GM18858 (cell line): ENCODE data around the gene OGT.
"Not testable (repeated sequence)": the region's sequence is repeated elsewhere in the genome, so short reads cannot be mapped to it uniquely, and the experiment has no call there.

ENCODE experiments used
- ATAC-seq: cut with Tn5 transposase; IDR thresholded peaks from one replicate; pipeline ENCODE4 v1.9.1; 2021; ENCODE audit not compliant: unreplicated experiment

The OGT gene

DNA sequence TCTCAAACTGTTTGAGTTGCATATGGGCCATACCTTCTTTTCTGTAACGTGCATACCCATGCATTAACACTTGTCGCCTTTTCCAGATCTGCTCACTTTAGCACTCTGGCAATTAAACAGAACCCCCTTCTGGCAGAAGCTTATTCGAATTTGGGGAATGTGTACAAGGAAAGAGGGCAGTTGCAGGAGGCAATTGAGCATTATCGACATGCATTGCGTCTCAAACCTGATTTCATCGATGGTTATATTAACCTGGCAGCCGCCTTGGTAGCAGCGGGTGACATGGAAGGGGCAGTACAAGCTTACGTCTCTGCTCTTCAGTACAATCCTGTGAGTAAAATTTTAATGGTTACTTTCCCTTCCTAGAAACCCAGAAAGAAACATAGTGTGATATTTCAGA, 4.8 kb downstream of the OGT start:
- no peak for ATAC-seq

- peak; percentile 9 for ATAC-seq
Measured at GRCh38 chrX:71540801-71541200, 7.9 kb downstream of the OGT start.

- ATAC-seq: peak; percentile 75
Measured at GRCh38 chrX:71541210-71542022, 8.5 kb downstream of the OGT start.

- no peak for ATAC-seq
Measured at GRCh38 chrX:71542411-71542810, 9.5 kb downstream of the OGT start.

- ATAC-seq: no peak
Measured at GRCh38 chrX:71542825-71543224, 9.9 kb downstream of the OGT start.

- no peak for ATAC-seq
Measured at GRCh38 chrX:71543316-71543715, 10.4 kb downstream of the OGT start.

DNA sequence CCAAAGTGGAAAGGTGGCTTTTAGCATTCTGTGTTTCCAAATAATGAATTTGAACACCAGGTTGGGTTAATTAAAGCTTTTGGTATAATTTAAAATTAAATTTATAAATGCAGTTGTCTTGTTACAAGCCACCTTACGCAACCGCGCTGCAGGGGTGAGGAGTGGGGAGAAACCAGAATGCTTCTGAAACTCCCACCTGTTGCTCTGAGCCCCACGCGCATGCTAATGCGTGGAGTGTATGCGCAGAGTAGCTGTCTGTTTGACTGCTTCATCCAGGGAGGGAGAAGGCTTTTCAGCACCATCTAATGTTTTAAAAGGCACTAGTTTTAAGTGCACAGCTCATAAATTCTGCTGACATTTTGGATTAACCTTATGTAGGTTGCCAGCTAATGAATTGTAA, 12.5 kb downstream of the OGT start:
- no peak for ATAC-seq

DNA sequence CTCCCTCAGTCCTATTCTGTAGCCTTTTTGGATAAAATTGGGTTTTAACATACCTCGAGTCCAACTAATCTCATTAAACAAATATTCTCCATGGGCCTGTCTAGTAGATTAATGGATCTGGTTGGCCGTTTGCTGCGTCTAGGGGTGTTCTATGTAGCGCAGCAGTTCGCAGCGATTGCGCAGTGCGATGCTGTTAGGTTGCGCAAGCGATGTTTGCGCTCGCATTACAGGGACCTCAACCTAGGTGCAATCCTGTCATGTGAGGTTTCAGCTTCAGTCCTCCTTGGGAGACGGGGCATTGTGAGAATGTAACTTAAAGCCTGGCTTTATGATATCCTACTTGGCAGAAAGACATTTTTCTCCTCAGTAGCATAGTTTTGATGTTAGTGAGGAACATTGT, 14.0 kb downstream of the OGT start:
- ATAC-seq: no peak

GRCh38 chrX:71547339-71547738, 14.4 kb downstream of the OGT start:
- ATAC-seq: no peak

GRCh38 chrX:71549986-71550385, 17.1 kb downstream of the OGT start:
- ATAC-seq: no peak

GRCh38 chrX:71550578-71550977, 17.7 kb downstream of the OGT start:
- no peak for ATAC-seq

- no peak for ATAC-seq
Measured at GRCh38 chrX:71556036-71556435, 23.1 kb downstream of the OGT start.

GRCh38 chrX:71558920-71559319, 26.0 kb downstream of the OGT start:
- no peak for ATAC-seq

GRCh38 chrX:71559773-71560172, 26.9 kb downstream of the OGT start:
- not testable (repeated sequence) for ATAC-seq

DNA sequence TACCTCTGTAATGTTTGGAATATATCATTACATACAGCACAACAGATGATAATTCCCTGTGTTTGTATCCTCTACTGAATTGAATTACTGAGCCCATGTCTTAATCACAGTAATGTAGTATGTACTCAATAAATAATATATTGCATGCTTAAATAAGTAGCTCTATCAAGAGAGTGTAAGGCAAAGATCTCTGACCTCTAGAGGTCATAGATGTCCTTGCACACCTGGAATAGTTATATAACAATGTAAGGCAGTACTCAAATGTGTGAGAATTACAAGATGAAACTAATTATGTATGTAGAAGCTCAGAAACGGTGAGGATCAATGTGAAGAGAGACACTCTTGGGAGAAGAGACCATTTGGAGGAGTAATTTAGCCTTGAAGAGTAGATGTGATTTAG, 31.0 kb downstream of the OGT start:
- ATAC-seq: no peak

- no peak for ATAC-seq
Measured at GRCh38 chrX:71565474-71566041, 32.7 kb downstream of the OGT start.

- ATAC-seq: not testable (repeated sequence)
Measured at GRCh38 chrX:71571390-71571789, 38.5 kb downstream of the OGT start.

DNA sequence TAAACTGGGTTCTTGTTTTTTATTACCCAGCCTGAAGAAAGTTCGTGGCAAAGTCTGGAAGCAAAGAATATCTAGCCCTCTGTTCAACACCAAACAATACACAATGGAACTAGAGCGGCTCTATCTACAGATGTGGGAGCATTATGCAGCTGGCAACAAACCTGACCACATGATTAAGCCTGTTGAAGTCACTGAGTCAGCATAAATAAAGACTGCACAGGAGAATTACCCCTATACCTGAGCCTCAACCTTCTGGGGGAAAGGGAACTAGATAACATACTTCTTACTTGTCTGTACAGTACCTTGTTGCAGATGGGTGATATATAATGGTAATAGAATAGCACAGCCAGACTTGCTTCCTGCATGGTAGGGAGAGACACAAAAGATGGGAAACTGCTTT, 40.7 kb downstream of the OGT start:
- no peak for ATAC-seq

GRCh38 chrX:71577682-71578081, 44.8 kb downstream of the OGT start:
- no peak for ATAC-seq

- ATAC-seq: no peak
Measured at GRCh38 chrX:71578253-71579135, 45.6 kb downstream of the OGT start, which contains the start of gene GCNA. Gene GCNA (plus strand): TSS chrX:71578437. CDS start chrX:71580822, 2,385 bp downstream.

- ATAC-seq: no peak
Measured at GRCh38 chrX:71579136-71579989, 46.5 kb downstream of the OGT start.
